H9 (cell line): ENCODE data around the gene CALML5. TPM values are rescaled to one million over a fixed set of nuclear protein-coding genes. Genes with fewer than 3 reads are reported as not detected.

ENCODE experiments used
- DNase-seq: peaks from one replicate; pipeline ENCODE4 v3.0.0-alpha.2; 2017
- H2AFZ ChIP-seq: one replicate; pipeline ENCODE4 v1.6.1; 2013; ENCODE audit warnings: mild to moderate bottlenecking, low read length, control low read depth, moderate library complexity
- H2AK5ac ChIP-seq: 2 replicates; pipeline ENCODE4 v1.6.1; 2013; ENCODE audit warnings: low read length, control low read depth, mixed read lengths; ENCODE audit not compliant: insufficient read length
- H2BK120ac ChIP-seq: one replicate; pipeline ENCODE4 v1.6.1; 2013; ENCODE audit warnings: low read depth, mild to moderate bottlenecking, low read length, control low read depth, inconsistent platforms; ENCODE audit not compliant: poor library complexity, severe bottlenecking
- H2BK12ac ChIP-seq: 2 replicates; pipeline ENCODE4 v1.6.1; 2013; ENCODE audit warnings: low read length, control low read depth, mixed read lengths, low read depth; ENCODE audit not compliant: insufficient read length
- H2BK15ac ChIP-seq: 2 replicates; pipeline ENCODE4 v1.6.1; 2013; ENCODE audit warnings: low read depth, low read length, control low read depth
- H2BK20ac ChIP-seq: one replicate; pipeline ENCODE4 v1.6.1; 2013; ENCODE audit warnings: low read depth, mild to moderate bottlenecking, low read length, control low read depth, inconsistent platforms; ENCODE audit not compliant: poor library complexity, severe bottlenecking
- H2BK5ac ChIP-seq: 2 replicates; pipeline ENCODE4 v1.6.1; 2013; ENCODE audit warnings: low read length, control low read depth, mixed read lengths; ENCODE audit not compliant: insufficient read length
- H3K14ac ChIP-seq: 2 replicates; pipeline ENCODE4 v1.6.1; 2013; ENCODE audit warnings: low read length, control low read depth; ENCODE audit not compliant: insufficient read depth
- H3K18ac ChIP-seq: 2 replicates; pipeline ENCODE4 v1.6.1; 2013; ENCODE audit warnings: low read depth, mild to moderate bottlenecking, mixed read lengths, low read length, control low read depth; ENCODE audit not compliant: insufficient read length
- H3K23ac ChIP-seq: 2 replicates; pipeline ENCODE4 v1.6.1; 2013; ENCODE audit warnings: low read length, control low read depth, mixed read lengths, low read depth; ENCODE audit not compliant: insufficient read length
- H3K23me2 ChIP-seq: 2 replicates; pipeline ENCODE4 v1.6.1; 2013; ENCODE audit warnings: low read depth, mild to moderate bottlenecking, mixed read lengths, low read length, control low read depth; ENCODE audit not compliant: insufficient read length, poor library complexity, severe bottlenecking
- H3K27ac ChIP-seq: 2 replicates; pipeline ENCODE4 v1.5.1; 2013; ENCODE audit warnings: low read length, control low read depth, mixed read lengths, low read depth; ENCODE audit not compliant: insufficient read length
- H3K27me3 ChIP-seq: 2 replicates; pipeline ENCODE4 v1.6.1; 2013; ENCODE audit warnings: low read length, control low read depth, inconsistent platforms; ENCODE audit not compliant: insufficient read depth
- H3K4ac ChIP-seq: 2 replicates; pipeline ENCODE4 v1.6.1; 2013; ENCODE audit warnings: low read depth, mild to moderate bottlenecking, control low read depth, inconsistent platforms, low read length, moderate library complexity
- H3K4me1 ChIP-seq: 2 replicates; pipeline ENCODE4 v1.6.1; 2013; ENCODE audit warnings: low read length, control low read depth, inconsistent platforms; ENCODE audit not compliant: insufficient read depth
- H3K4me2 ChIP-seq: 2 replicates; pipeline ENCODE4 v1.6.1; 2013; ENCODE audit warnings: low read length, control low read depth, mixed read lengths; ENCODE audit not compliant: insufficient read length, insufficient read depth
- H3K56ac ChIP-seq: 2 replicates; pipeline ENCODE4 v1.6.1; 2013; ENCODE audit warnings: low read depth, mild to moderate bottlenecking, mixed read lengths, low read length, control low read depth; ENCODE audit not compliant: insufficient read length
- H3K79me1 ChIP-seq: 2 replicates; pipeline ENCODE4 v1.6.1; 2013; ENCODE audit warnings: low read depth, mild to moderate bottlenecking, moderate library complexity, low read length, control low read depth, inconsistent platforms; ENCODE audit not compliant: insufficient read depth, poor library complexity, severe bottlenecking
- H3K79me2 ChIP-seq: 2 replicates; pipeline ENCODE4 v1.6.1; 2013; ENCODE audit warnings: low read length, control low read depth, inconsistent platforms; ENCODE audit not compliant: insufficient read depth
- H3K9ac ChIP-seq: 2 replicates; pipeline ENCODE4 v1.6.1; 2013; ENCODE audit warnings: low read length, control low read depth, mixed read lengths; ENCODE audit not compliant: insufficient read length; ENCODE audit errors: extremely low read depth
- H3K9me3 ChIP-seq: one replicate; pipeline ENCODE4 v1.6.1; 2013; ENCODE audit warnings: low read depth, low read length, inconsistent platforms; ENCODE audit not compliant: control insufficient read depth
- H3T11ph ChIP-seq: one replicate; pipeline ENCODE4 v1.6.1; 2013; ENCODE audit warnings: mild to moderate bottlenecking, low read length, control low read depth, inconsistent platforms
- H4K20me1 ChIP-seq: one replicate; pipeline ENCODE4 v1.6.1; 2013; ENCODE audit not compliant: control insufficient read depth, insufficient read length, insufficient read depth
- H4K5ac ChIP-seq: 2 replicates; pipeline ENCODE4 v1.6.1; 2013; ENCODE audit warnings: low read depth, mild to moderate bottlenecking, mixed read lengths, low read length, control low read depth; ENCODE audit not compliant: insufficient read length
- H4K8ac ChIP-seq: replicated peaks from 2 replicates; pipeline ENCODE4 v1.6.1; 2013; ENCODE audit warnings: low read length, control low read depth, mixed read lengths, low read depth; ENCODE audit not compliant: insufficient read length
- H4K91ac ChIP-seq: 2 replicates; pipeline ENCODE4 v1.6.1; 2013; ENCODE audit warnings: low read depth, mild to moderate bottlenecking, moderate library complexity, mixed read lengths, low read length, control low read depth; ENCODE audit not compliant: insufficient read length
- H3K27ac Mint-ChIP-seq, 3 experiments: 2 replicates in 2 of 3; 3 replicates in 1 of 3; pipeline ENCODE4 v1.8.0; 2020 to 2021; ENCODE audit warnings: mixed read lengths in 3 of 3, mild to moderate bottlenecking in 1 of 3, moderate library complexity in 1 of 3
- H3K27me3 Mint-ChIP-seq: 2 replicates; pipeline ENCODE4 v1.8.0; 2021; ENCODE audit warnings: low read depth, mild to moderate bottlenecking, moderate library complexity, mixed read lengths
- H3K36me3 Mint-ChIP-seq, 3 experiments: 2 replicates in 2 of 3; 3 replicates in 1 of 3; pipeline ENCODE4 v1.8.0; 2020 to 2021; ENCODE audit warnings: low read depth in 3 of 3, mixed read lengths in 3 of 3; ENCODE audit not compliant: insufficient read depth in 1 of 3
- H3K4me1 Mint-ChIP-seq, 2 experiments: 2 replicates each; pipeline ENCODE4 v1.8.0; 2020; ENCODE audit warnings: mixed read lengths in 2 of 2
- H3K4me3 Mint-ChIP-seq, 2 experiments: 2 replicates in 1 of 2; 3 replicates in 1 of 2; pipeline ENCODE4 v1.8.0; 2020 to 2021; ENCODE audit warnings: mild to moderate bottlenecking in 2 of 2, mixed read lengths in 2 of 2, moderate library complexity in 1 of 2
- H3K9me3 Mint-ChIP-seq, 2 experiments: 2 replicates in 1 of 2; 3 replicates in 1 of 2; pipeline ENCODE4 v1.8.0; 2020; ENCODE audit warnings: mild to moderate bottlenecking in 2 of 2, mixed read lengths in 2 of 2, moderate library complexity in 1 of 2
- CTCF ChIP-seq: fragments of 200-600 bp; sonication (generic); conservative IDR thresholded peaks from 3 replicates; pipeline ENCODE4 v1.8.0; 2021; ENCODE audit warnings: antibody characterized with exemption, mild to moderate bottlenecking
- WGBS: extraction: QIAGEN DNeasy Blood & Tissue Kit; methylation state at CpG from one replicate; pipeline ENCODE4 v1.1.7; 2013; ENCODE audit warnings: missing lambda C conversion rate, low lambda C conversion rate, mixed read lengths; ENCODE audit not compliant: insufficient read length; ENCODE audit errors: extremely low coverage; 5-methylcytosine and 5-hydroxymethylcytosine counted together
- total RNA-seq: library from RNA; stranded (reverse); gene quantifications from 2 replicates; pipeline ENCODE4 v1.2.1, GENCODE V29; 2021

Gene CALML5
- total RNA-seq, 1 experiment from 2014 or later: not detected

- H3K56ac ChIP-seq: no peak overlapping the region
- H2AFZ ChIP-seq: no peak overlapping the region
- H4K5ac ChIP-seq: no peak overlapping the region
- H4K91ac ChIP-seq: no peak overlapping the region
- no peak overlapping the region for H3T11ph ChIP-seq
- H3K23ac ChIP-seq: no peak overlapping the region
- H2AK5ac ChIP-seq: no peak overlapping the region
- H3K79me1 ChIP-seq: no peaks in the 10 kb centered on the region
- peaks cover 0 to 3% of the 10 kb centered on the region in 2 experiments; a peak in 1 of 5 replicates for H3K9me3 Mint-ChIP-seq
- no peaks in the 10 kb centered on the region for H4K20me1 ChIP-seq
- H2BK15ac ChIP-seq: no peak overlapping the region
- H3K27ac ChIP-seq: no peak overlapping the region
- no peak overlapping the region for H2BK12ac ChIP-seq
- peaks cover 19 to 38% of the 10 kb centered on the region in 2 experiments for H3K4me1 Mint-ChIP-seq
- H3K79me2 ChIP-seq: no peaks in the 10 kb centered on the region
- H3K4me2 ChIP-seq: no peak overlapping the region
- no peaks in the 10 kb centered on the region for H3K9me3 ChIP-seq
- H3K18ac ChIP-seq: no peak overlapping the region
- H3K36me3 Mint-ChIP-seq: no peaks in the 10 kb centered on the region; a peak in 2 of 7 replicates
- no peak overlapping the region for H4K8ac ChIP-seq
- H3K27me3 ChIP-seq: no peaks in the 10 kb centered on the region
- H3K14ac ChIP-seq: no peak overlapping the region
- no peak overlapping the region for H2BK5ac ChIP-seq
- H3K23me2 ChIP-seq: no peaks in the 10 kb centered on the region
- DNase-seq: no peak
- WGBS: no CpG with 5 or more reads among the region's 3 CpGs
- no peak overlapping the region for H3K4me3 Mint-ChIP-seq
- no peak overlapping the region for H3K27ac Mint-ChIP-seq
- no peak overlapping the region for H2BK20ac ChIP-seq
- peaks cover 5% of the 10 kb centered on the region for H3K27me3 Mint-ChIP-seq
- no peak for TF ChIP-seq CTCF
- H2BK120ac ChIP-seq: no peak overlapping the region
- H3K4ac ChIP-seq: no peak overlapping the region
- peaks cover 1% of the 10 kb centered on the region; the same call in 1 of the 2 replicates for H3K4me1 ChIP-seq
- H3K9ac ChIP-seq: no peak overlapping the region
Observed at GRCh38 chr10:5484205-5484604, 15.2 kb downstream of the CALML5 start.
